Activated CD8-positive, alpha-beta memory T cell treated with anti-CD3 and anti-CD28 coated beads for 4 hours (primary cell): Measurements from ENCODE around the gene THAP3.
"Not testable (repeated sequence)": the region's sequence is repeated elsewhere in the genome, so short reads cannot be mapped to it uniquely, and the experiment has no call there.

Source experiments
- DNase-seq, 2 donors: peaks; one replicate each; pipeline ENCODE4 v3.0.0-alpha.2; 2020; ENCODE audit warnings: low read depth in 2 of 2

THAP3 gene

DNA sequence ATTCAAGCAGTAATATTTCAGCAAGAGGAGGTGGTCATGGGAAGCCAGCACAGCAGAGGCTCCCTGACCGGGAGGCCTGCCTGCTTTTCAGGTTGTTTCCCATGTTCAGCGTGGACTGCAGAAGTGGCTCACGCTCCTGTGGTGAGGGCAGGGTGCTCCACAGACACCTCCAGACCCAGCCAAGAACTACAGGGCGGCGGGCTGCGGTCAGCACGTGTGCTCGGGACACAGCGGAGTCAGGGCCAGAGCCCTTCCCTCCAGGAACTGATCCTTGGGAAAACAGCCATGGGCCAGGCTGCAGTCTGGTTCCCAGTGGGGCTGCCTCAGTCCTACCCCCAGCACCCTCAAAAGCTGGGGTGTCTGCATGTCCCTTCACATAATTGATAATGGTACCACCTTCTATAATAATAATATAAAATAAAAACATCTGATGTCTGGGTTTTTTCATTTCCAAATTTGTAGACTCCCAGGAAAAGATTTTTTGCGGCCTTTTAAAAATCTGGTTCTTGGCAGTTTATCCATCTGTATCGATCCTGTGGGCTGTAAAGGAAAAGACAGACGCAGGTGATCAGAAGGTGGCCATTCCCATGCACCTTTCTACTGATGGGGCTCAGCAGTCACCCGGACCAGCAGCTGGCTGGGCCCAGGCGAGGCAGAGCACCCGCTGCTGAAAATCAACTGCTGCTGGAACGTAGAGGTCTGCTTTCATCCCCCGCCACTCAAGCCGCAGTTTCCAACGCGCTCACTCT lies 10.7 kb downstream of the THAP3 start:
- no peak for DNase-seq

- no peak for DNase-seq
Measured at GRCh38 chr1:6635910-6636760, 11.5 kb downstream of the THAP3 start.

DNA sequence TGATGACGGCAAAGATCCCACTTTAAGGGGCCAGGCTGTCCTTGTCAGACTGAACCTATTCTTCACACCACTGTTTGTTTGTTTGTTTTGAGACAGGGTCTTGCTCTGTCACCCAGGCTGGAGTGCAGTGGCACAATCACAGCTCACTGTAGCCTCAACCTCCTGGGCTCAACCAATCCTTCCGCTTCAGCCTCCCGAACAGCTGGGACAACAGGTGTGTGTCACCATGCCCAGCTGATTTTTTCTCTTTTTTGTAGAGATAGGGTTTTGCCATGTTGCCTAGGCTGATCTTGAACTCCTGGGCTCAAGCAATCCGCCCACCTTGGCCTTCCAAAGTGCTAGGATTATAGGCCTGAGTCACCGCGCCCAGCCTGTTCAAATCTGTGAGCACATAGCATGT lies 12.1 kb downstream of the THAP3 start:
- not testable (repeated sequence) for DNase-seq

- no peak for DNase-seq
Measured at GRCh38 chr1:6637770-6638169, 13.1 kb downstream of the THAP3 start.

DNA sequence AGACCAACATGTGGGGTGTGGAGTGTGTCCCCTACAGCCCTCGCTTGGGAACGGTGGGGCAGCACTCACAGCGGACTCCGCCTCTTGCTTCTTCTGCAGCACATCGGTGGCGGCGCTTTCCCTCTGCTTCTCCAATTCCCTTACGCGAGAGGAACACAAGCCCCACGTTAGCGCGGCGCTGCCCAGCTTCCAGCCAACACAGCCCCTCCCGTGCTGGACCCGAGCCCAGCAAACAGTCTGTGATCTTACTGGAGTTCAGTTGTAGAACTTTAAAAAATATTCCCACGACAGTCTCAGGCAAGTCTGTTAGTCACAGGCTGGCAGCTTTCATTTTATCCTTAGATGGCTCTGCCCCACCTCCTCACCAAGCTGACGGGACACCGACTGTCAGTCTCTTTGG lies 13.6 kb downstream of the THAP3 start:
- no peak for DNase-seq

DNA sequence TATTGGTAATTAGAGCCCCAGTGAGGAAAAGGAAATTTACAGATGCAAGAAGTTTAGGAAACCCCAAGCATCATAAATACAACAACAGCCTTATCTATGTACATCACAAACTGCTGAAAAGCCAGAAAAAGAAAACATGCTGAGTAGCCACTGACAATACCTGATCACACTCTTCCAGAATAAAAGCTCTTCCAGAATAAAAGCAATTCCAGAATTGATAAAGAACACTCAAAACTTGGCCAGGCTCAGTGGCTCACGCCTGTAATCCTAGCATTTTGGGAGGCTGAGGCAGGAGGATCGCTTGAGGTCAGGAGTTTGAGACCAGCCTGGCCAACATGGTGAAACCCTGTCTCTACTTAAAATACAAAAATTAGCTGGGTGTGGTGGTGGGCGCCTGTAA lies 16.2 kb downstream of the THAP3 start:
- DNase-seq = not testable (repeated sequence)

DNA sequence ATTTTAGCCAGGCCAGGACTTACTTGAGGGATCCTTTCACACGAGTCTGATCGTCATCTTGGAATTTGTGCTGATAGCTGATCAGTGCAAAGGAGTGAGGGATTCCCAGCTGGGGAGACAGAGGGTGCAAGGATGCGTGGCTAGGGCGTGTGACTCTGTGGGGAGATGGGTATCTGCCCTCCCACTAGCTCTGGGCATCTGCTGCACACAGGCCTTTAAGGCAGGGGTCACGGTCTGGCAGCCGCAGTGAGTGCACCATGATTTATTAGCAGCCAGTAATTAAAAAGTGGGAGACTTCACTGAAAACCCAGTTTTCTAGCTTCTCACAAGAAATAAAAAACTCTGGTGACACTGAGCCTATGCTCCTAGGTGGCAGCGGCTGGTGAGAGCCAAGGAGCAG lies 20.4 kb downstream of the THAP3 start:
- DNase-seq = no peak

DNA sequence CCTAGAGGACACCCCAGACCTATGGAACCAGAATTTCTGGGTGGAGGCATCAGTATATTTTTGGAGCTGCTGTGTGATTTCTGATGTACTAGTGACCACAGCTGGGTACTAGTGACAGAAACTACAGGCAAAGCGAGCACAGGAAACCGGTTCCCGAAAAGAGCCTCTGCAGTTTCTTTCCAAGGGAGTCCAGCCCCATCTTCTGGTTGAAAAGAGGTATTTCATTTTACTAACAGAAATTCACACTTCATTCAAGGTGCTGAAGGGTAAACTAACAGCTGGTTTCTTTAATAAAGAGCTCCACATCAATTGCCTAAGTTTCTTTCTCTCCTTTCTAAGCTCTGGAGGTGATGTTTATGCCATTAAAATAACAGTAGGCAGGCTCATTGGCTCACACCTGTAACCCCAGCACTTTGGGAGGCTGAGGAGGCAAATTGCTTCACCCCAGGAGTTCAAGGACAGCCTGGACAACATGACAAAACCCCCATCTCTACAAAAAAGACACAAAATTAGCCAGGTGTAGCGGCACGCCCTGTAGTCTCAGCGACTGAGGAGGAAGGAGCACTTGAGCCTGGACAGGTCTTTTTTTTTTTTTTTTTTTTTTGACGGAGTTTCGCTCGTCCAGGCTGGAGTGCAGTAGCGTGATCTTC lies 22.0 kb downstream of the THAP3 start:
- DNase-seq = no peak

- no peak for DNase-seq
Measured at GRCh38 chr1:6648556-6648955, 23.9 kb downstream of the THAP3 start.

DNA sequence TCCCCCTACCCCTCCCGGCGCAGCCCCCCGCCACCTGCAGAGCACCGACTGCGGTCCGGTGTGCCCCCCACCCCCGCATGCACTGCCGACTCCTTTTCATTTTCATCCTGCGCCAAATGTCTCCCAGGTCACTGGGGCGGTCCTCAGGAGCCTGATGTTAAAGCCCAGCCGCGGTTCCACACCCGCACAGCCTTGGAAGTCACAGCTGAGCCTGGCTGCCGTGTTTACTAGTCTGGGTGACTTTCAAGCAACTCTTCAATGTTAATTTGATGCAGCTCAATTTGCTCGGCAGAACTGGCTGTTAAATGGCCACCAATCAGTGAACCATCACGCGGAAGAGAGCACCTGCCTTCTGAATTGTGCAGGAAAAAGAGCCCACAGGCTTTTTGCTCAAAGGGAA lies 27.2 kb downstream of the THAP3 start:
- no peak for DNase-seq

DNA sequence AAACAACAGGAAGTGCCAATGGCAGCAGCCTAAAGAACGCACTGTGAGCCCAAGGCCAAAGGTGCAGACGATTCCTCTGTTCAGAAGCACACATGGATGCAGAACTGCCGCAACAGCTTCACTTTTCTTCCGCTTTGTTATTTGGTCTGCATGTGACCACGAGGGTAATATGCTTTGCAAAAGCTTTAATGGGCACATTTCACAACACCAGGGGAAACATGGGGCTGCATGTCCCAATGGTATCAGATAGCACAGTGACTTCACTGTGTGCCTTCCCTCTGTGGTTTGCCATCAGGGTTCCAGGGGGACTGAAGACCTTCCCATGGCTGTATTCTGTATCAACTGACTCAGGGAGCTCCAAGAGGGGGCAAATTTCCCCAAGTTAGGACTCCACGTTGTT lies 28.3 kb downstream of the THAP3 start:
- DNase-seq = no peak

DNA sequence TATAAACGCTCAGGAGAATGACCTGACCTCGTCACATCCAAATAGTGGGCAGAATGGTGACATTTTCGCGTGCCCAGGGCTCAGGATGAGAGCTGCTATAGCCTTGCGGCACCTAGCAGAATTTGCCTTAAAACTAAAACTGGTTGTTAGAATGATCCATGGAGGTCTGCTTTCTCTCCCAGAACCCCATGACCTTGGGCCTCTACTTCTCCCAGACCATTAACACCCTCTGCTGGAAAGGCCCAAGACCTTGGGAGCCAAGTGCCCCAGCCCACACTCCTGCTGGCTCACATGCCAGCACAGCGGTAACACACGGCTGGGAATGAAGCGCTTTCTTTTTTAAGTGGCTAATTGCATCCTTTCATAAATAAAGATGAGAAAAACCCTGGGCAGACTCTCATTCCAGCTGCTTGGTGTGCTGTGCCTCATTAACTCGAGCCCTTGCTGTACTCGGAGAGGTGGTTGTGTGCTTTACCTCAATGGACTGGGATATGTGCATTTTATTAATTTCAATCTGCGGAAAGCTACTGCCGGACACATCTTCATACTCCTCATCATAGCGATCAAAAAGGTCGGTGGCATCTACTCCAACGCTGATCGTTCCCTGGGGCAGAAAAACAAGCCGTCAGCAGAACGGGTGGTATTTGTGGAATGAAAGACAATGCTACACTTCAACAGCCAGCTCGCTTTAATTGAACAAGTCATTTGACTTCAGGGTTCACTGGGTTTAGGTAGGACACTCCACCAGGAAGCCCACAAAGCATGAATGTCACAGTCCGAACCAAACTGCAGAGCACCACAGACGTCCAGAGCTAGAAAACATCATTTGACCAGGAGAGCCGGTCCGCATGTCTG lies 29.0 kb downstream of the THAP3 start:
- no peak for DNase-seq

DNA sequence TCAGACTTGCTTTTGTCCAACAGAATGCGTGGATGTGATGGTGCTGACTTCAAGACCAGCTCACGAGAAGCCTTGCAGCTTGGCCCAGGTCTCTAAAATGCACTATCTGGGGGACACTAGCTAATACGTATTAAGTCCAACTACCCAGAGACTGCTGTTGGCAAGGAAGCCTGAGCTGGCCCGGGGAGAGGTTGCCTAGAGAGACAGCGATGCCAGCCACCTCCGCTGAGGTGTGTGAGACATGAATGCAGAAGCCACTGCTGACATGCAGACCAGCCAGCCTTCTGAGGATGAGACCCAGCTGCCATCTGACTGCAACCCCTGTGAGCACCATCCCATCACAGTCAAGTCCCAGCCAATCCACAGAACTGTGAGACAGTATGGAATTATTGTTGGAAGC lies 32.5 kb downstream of the THAP3 start:
- no peak for DNase-seq

GRCh38 chr1:6658359-6659060 lies 33.8 kb downstream of the THAP3 start:
- DNase-seq = no peak

- no peak for DNase-seq
Measured at GRCh38 chr1:6660415-6661049, 35.9 kb downstream of the THAP3 start.

DNA sequence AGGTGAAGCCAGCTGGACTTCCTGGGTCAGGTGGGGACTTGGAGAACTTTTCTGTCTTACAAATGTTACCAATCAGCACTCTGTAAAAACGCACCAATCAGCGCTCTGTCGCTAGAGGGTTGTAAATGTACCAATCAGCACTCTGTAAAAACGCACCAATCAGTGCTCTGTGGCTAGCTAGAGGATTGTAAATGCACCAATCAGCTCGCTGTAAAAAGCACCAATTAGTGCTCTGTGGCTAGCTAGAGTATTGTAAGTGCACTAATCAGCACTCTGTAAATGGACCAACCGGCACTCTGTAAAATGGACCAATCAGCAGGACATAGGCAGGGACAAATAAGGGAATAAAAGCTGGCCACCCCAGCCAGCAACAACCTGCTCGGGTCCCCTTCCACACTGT lies 37.8 kb downstream of the THAP3 start:
- DNase-seq = not testable (repeated sequence)

DNA sequence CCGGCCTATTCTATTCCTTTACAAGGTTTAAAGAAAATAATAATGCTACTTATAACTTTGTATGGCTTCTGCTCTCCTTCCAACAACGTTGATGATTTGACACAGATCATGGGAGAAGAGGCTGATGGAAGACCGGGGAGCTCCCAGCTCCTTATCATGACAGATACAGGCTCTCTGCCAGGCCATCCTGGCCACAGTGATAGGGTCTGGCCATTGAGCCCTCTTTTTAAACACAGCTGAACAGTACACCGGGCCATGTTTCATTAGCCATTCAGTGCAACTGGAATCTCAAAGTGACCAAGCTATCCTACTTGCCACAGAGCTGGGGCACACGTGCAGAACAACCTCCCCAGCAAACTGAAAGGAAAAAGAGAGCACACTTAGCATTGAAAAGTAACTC lies 42.0 kb downstream of the THAP3 start:
- DNase-seq = no peak

GRCh38 chr1:6667139-6667538 lies 42.5 kb downstream of the THAP3 start:
- DNase-seq = no peak

GRCh38 chr1:6668503-6668902 lies 43.8 kb downstream of the THAP3 start:
- DNase-seq = no peak

- DNase-seq = no peak
Measured at GRCh38 chr1:6672558-6672957, 47.9 kb downstream of the THAP3 start.
